SK-N-MC (cell line): Measurements from ENCODE around the gene PRM1.

Experiments used
- DNase-seq: peaks from one replicate; pipeline ENCODE4 v3.0.0-alpha.2; 2011; ENCODE audit warnings: low read depth, low spot score
- H3K27ac ChIP-seq: fragments of 200-600 bp; sonication (generic); 2 replicates; pipeline ENCODE4 v1.5.1; 2016; ENCODE audit warnings: mixed run types
- H3K36me3 ChIP-seq: fragments of 200-600 bp; sonication (generic); 2 replicates; pipeline ENCODE4 v1.6.1; 2017; ENCODE audit warnings: antibody characterized with exemption, low read length, mixed read lengths; ENCODE audit not compliant: insufficient read depth
- H3K4me3 ChIP-seq: fragments of 200-600 bp; sonication (generic); 2 replicates; pipeline ENCODE4 v1.5.1; 2016
- H3K9ac ChIP-seq: fragments of 200-600 bp; sonication (generic); 2 replicates; pipeline ENCODE4 v1.8.0; 2017; ENCODE audit warnings: mixed run types, mixed read lengths; ENCODE audit not compliant: insufficient read length
- H3K9me3 ChIP-seq: fragments of 200-600 bp; sonication (generic); 2 replicates; pipeline ENCODE4 v1.6.1; 2017; ENCODE audit warnings: low read depth, mild to moderate bottlenecking, antibody characterized with exemption, low read length, moderate library complexity, mixed read lengths
- EZH2 ChIP-seq: fragments of 200-600 bp; sonication (generic); IDR thresholded peaks from one replicate; pipeline ENCODE4 v1.6.1; 2017; ENCODE audit warnings: antibody characterized with exemption
- FOXP2 ChIP-seq: optimal IDR thresholded peaks from 2 replicates; pipeline ENCODE3; 2011; ENCODE audit warnings: mild to moderate bottlenecking, moderate library complexity; ENCODE audit not compliant: insufficient read depth; ENCODE audit errors: extremely low read length, control extremely low read depth
- POLR2AphosphoS5 ChIP-seq: IDR thresholded peaks from 2 replicates; pipeline ENCODE4 v1.6.1; 2012; ENCODE audit warnings: mild to moderate bottlenecking, low read depth, low read length, borderline replicate concordance

Gene PRM1

DNA sequence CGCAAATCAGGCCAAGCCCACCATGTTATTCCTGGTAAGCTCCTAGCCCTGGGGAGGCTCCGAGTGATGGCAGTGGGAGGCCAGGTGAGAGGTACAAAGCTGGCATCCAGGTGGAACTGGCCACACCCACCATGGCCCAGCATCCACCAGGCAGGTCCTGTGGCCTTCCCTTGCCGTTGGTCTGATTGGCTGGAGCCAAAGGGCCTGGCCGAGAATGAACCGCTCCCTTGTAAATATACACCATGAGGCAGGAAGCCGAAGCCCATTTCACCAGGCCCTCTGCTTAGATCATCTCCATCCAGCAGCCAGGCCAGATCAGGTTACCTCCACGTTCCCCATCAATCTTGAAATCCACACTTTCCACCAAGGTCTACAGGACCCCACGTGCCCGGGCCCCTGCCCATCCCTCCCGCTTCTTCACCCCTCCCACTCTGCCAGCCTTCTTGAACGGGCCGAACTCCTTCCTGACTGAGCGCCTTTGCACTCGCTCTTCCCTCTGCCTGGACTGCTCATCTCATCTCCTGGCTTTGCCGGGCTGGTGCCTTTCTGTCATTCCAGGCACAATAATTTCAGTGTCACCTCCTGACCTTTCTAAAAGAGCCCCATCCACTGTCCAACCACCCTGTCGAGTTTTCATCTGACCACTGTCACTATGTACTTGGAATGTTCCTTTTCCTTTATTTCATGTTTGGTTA, 30.9 kb downstream of the PRM1 start:
- DNase-seq = no peak
- Histone ChIP-seq H3K36me3 (no peaks in the 10 kb centered on the region), H3K9me3 (no peaks in the 10 kb centered on the region), H3K27ac (no peak overlapping the region), H3K9ac (no peak overlapping the region), H3K4me3 (no peak overlapping the region)
- TF ChIP-seq FOXP2 (no peak), POLR2AphosphoS5 (no peak), EZH2 (no peak)

DNA sequence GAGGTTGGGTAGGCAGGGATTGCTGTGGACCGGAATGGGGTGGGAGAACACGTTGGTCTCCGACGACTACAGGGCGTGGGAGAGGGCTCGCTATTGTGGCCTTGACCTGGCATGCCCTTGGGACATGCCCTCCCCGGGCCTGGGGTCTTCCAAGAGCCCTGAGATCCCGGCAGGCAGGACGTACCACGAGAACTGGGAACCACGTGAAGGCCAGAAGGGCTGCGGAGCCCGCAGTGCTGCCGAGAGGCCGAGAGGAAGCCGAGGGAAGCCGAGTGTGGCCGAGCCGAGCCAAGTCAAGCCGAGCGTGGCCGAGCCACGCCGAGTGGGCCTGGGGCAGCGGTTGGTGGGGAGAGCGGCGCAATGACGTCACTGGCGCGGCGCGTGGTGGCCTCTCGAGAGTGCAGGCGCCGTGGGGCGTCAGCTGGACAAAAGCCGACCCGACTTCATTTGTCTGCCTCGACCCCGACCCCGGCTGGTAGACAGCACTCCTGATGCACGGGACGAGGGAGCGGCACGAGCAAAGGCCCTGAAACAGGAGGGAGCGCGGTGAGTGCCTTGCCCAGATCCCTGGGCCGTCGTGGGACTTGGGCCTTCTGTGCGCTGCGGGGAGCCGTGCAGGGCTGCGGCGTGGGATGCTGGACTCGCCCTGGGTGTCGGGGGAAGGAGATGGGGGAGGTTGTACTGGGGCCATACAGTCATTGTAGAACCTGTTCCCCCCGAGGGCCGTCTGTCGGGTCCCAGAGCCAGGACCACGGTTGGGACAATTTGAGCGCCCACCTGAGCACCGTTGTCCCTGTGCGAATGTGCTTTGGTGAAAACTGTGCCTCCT, 31.7 kb downstream of the PRM1 start:
- TF ChIP-seq POLR2AphosphoS5 = no peak
- TF ChIP-seq EZH2 = no peak
- TF ChIP-seq FOXP2 = no peak

DNA sequence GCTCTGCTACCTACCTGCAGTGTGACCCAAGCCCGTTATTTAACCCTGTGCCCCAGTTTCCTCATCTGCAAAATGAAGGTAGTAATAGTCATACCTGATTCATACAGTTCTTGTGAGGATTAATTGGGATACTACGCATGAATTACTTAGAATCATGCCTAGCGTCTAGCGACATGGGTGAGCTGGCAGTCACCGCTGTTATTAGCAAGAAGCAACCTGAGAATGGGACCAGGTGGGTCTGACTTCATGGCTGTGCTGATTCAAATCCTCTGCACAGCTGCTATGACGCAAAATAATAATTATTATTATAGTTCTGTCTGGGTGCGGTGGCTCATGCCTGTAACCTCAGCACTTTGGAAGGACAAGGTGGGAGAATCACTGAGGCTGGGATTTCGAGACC, 33.0 kb downstream of the PRM1 start:
- no peak for TF ChIP-seq EZH2
- TF ChIP-seq POLR2AphosphoS5 = no peak
- no peak for TF ChIP-seq FOXP2
- Histone ChIP-seq H3K36me3 (no peaks in the 10 kb centered on the region), H3K27ac (no peak overlapping the region), H3K9ac (no peak overlapping the region), H3K4me3 (no peak overlapping the region), H3K9me3 (no peaks in the 10 kb centered on the region)
- no peak for DNase-seq

More for the DNA sequence above, 31.7 kb downstream of the PRM1 start:
- no peak overlapping the region for H3K27ac ChIP-seq
- H3K4me3 ChIP-seq = no peak overlapping the region
- H3K9me3 ChIP-seq = no peaks in the 10 kb centered on the region
- H3K9ac ChIP-seq = no peak overlapping the region
- DNase-seq = no peak
- no peaks in the 10 kb centered on the region for H3K36me3 ChIP-seq

DNA sequence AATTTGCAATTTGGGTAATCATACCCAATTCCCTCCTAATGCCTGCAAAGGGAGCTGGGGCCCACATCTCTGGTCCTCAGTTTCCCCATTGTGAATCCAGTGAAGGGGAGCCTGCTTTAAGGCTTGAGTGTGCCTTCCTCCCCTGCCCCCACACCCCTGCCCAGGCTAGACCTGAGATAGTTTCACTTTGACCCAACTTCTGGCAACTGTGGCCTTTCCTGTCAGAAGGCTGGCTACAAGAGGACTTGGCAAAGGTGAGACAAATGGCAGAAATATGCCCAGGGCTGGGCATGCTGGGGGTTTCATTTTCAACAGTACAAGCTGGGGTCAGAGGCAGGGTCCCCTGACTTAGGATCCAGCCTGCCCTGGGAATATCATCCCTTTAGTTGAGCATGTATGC, 35.1 kb downstream of the PRM1 start:
- H3K27ac ChIP-seq = no peak overlapping the region
- no peak for DNase-seq
- H3K9me3 ChIP-seq = no peaks in the 10 kb centered on the region
- H3K4me3 ChIP-seq = no peak overlapping the region
- H3K9ac ChIP-seq = no peak overlapping the region
- TF ChIP-seq EZH2 = no peak
- TF ChIP-seq POLR2AphosphoS5 = no peak
- no peak for TF ChIP-seq FOXP2
- H3K36me3 ChIP-seq = no peaks in the 10 kb centered on the region

DNA sequence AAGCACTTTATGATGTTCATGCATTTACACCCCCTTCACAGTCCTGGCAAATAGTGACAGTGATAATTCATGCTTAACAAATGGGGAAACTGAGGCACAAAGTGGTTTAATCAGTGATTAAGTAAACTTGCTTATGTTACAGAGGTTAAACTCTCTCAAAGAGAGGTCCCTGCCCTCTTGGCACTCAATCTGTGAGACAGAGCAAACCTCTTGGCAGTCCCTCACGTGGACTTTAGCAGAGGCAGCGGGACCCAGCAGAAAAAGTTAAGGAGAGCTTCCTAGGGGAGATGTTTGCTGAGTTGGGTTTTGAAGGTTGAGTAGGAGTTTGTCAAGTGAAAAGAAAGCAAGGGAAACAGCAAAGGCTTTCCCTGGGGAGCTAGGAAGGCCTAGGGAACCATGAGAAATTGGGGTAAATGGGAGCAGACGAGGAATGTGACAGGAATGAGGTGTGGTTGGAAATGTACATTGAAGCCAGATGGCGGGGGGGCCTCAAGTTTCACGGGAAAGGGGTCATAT, 35.9 kb downstream of the PRM1 start:
- TF ChIP-seq EZH2 (no peak), FOXP2 (no peak), POLR2AphosphoS5 (no peak)
- Histone ChIP-seq H3K4me3 (no peak overlapping the region), H3K27ac (no peak overlapping the region), H3K36me3 (no peaks in the 10 kb centered on the region), H3K9ac (no peak overlapping the region), H3K9me3 (no peaks in the 10 kb centered on the region)
- DNase-seq = no peak

DNA sequence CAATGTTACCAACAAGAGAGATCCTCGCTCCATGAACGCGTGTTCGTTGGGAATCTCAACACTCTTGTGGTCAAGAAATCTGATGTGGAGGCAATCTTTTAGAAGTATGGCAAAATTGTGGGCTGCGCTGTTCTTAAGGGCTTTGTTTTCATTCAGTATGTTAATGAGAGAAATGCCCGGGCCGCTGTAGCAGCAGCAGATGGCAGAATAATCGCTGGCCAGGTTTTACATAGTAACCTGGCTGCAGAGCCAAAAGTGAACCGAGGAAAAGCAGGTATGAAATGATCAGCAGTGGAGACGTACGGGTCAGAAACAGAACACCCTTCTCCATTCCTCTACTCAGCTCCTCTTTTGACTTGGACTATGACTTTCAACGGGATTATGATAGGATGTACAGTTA, 38.5 kb downstream of the PRM1 start:
- Histone ChIP-seq H3K9ac (no peak overlapping the region), H3K4me3 (no peak overlapping the region), H3K9me3 (no peaks in the 10 kb centered on the region), H3K36me3 (no peaks in the 10 kb centered on the region), H3K27ac (no peak overlapping the region)
- DNase-seq = no peak
- TF ChIP-seq EZH2 (no peak), POLR2AphosphoS5 (no peak), FOXP2 (no peak)

DNA sequence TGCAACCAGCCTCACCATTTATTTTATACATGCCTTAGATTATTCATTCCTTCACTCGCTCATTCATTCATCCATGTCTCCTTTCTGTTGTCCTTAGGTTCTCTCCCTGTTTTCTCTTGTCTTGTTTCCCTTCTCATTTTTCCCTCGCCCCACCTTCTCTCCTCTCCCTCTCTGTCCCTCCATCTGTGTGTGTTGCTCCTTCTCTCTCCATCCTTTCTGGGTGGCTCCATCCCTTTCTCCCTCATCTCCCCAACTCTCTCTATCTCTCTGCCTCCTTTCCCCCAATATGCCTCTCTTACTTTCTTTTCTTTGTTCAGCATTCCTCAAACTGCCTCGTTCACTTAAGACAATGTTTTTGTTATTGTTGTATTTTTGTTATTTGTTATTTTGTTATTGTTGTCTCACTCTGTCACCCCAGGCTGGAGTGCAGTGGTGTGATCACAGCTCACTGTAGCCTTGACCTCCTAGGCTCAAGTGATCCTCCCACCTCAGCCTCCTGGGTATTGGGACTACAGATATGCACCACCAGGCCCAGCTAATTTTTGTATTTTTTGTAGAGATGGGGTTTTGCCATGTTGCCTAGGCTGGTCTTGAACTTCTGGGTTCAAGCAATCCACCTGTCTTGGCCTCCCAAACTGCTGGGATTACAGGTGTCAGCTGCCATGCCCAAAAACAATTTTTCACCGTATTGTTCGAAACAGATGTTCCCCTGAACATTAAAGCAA, 39.5 kb downstream of the PRM1 start:
- no peaks in the 10 kb centered on the region for H3K9me3 ChIP-seq
- TF ChIP-seq EZH2 (no peak), POLR2AphosphoS5 (no peak), FOXP2 (no peak)
- no peaks in the 10 kb centered on the region for H3K36me3 ChIP-seq
- no peak overlapping the region for H3K27ac ChIP-seq
- H3K9ac ChIP-seq = no peak overlapping the region
- H3K4me3 ChIP-seq = no peak overlapping the region
- DNase-seq = no peak
